Fibroblast of skin of left quadriceps (primary cell): ENCODE measurements around the gene USP32.
A peak's percentile ranks its signal among the peaks of the same experiment; 100 is the strongest.
"Not testable (repeated sequence)": the region's sequence is repeated elsewhere in the genome, so short reads cannot be mapped to it uniquely, and the experiment has no call there.

Experiments
- DNase-seq, 2 experiments: peaks; one replicate each; pipeline ENCODE4 v3.0.0-alpha.2; 2013; ENCODE audit warnings: low read depth in 2 of 2

USP32 gene

GRCh38 chr17:60392042-60392844 lies at the start of gene USP32:
TSS of gene USP32 (minus strand) at chr17:60392133. CDS start at chr17:60391939, 194 bp downstream.
- DNase-seq: peak; percentile 98

GRCh38 chr17:60439501-60439900 lies 47.6 kb upstream of the USP32 start:
- peak in 1 of 2 experiments; percentile 11 for DNase-seq

GRCh38 chr17:60436676-60437075 lies 44.7 kb upstream of the USP32 start:
- DNase-seq: no peak

GRCh38 chr17:60435244-60436167 lies 43.6 kb upstream of the USP32 start:
- DNase-seq: peak; percentile 85 to 88

GRCh38 chr17:60433021-60433997 lies 41.4 kb upstream of the USP32 start:
- DNase-seq: not testable (repeated sequence)

- not testable (repeated sequence) for DNase-seq
Observed at GRCh38 chr17:60430561-60430960, 38.6 kb upstream of the USP32 start.

- DNase-seq: not testable (repeated sequence)
Observed at GRCh38 chr17:60428491-60428890, 36.6 kb upstream of the USP32 start.

- DNase-seq: no peak
Observed at GRCh38 chr17:60426596-60426995, 34.7 kb upstream of the USP32 start.

- DNase-seq: no peak
Observed at GRCh38 chr17:60425626-60426025, 33.7 kb upstream of the USP32 start.

GRCh38 chr17:60423865-60424264 lies 31.9 kb upstream of the USP32 start:
- DNase-seq: no peak

GRCh38 chr17:60422162-60422665 lies 30.3 kb upstream of the USP32 start, which contains the start of gene CHCT1:
TSS of gene CHCT1 (plus strand) at chr17:60422489. CDS start at chr17:60422593, 104 bp downstream.
- DNase-seq: no peak

- DNase-seq: peak in 1 of 2 experiments; percentile 33
Observed at GRCh38 chr17:60421273-60422161, 29.6 kb upstream of the USP32 start.

- DNase-seq: not testable (repeated sequence)
Observed at GRCh38 chr17:60419875-60420274, 27.9 kb upstream of the USP32 start.

- not testable (repeated sequence) for DNase-seq
Observed at GRCh38 chr17:60419003-60419402, 27.1 kb upstream of the USP32 start.

GRCh38 chr17:60416368-60416925 lies 24.5 kb upstream of the USP32 start:
- no peak for DNase-seq

- no peak for DNase-seq
Observed at GRCh38 chr17:60415146-60415545, 23.2 kb upstream of the USP32 start.

- no peak for DNase-seq
Observed at GRCh38 chr17:60412701-60413100, 20.8 kb upstream of the USP32 start.

GRCh38 chr17:60410001-60410400 lies 18.1 kb upstream of the USP32 start:
- no peak for DNase-seq

- DNase-seq: no peak
Observed at GRCh38 chr17:60406887-60407286, 15.0 kb upstream of the USP32 start.

GRCh38 chr17:60403962-60404361 lies 12.0 kb upstream of the USP32 start:
- no peak for DNase-seq
